Lung (tissue), 12 donors: ENCODE results near the gene CCNC. TPM values are rescaled to one million over a fixed set of nuclear protein-coding genes. Genes with fewer than 3 reads are reported as not detected.

Source experiments
- ATAC-seq: fragments of 200-7000 bp; cut with Tn5 transposase; one replicate; pipeline ENCODE4 v1.9.1; 2020; ENCODE audit warnings: moderate number of reproducible peaks; ENCODE audit not compliant: insufficient read depth, low FRiP score
- DNase-seq, 3 donors: peaks; one replicate each; pipeline ENCODE4 v3.0.0-alpha.2; 2013 to 2017
- H3K27ac ChIP-seq, 2 donors: one replicate each; pipeline ENCODE4 v1.5.1; 2013; ENCODE audit warnings: mild to moderate bottlenecking in 2 of 2, moderate library complexity in 2 of 2, control low read depth in 1 of 2, inconsistent platforms in 1 of 2, low read depth in 1 of 2, low read length in 1 of 2
- H3K27me3 ChIP-seq, 3 donors: one replicate each; pipeline ENCODE4 v1.5.1; 2013; ENCODE audit warnings: low read length in 2 of 3; ENCODE audit not compliant: control insufficient read depth in 3 of 3, insufficient read depth in 3 of 3
- H3K36me3 ChIP-seq, 4 donors: one replicate each; pipeline ENCODE4 v1.5.1; 2013; ENCODE audit warnings: low read length in 4 of 4, mild to moderate bottlenecking in 1 of 4, moderate library complexity in 1 of 4; ENCODE audit not compliant: control insufficient read depth in 4 of 4, insufficient read depth in 4 of 4
- H3K4me1 ChIP-seq, 5 donors: one replicate each; pipeline ENCODE4 v1.5.1; 2013; ENCODE audit warnings: low read length in 5 of 5, mild to moderate bottlenecking in 2 of 5, moderate library complexity in 1 of 5; ENCODE audit not compliant: control insufficient read depth in 5 of 5, insufficient read depth in 5 of 5
- H3K4me3 ChIP-seq: one replicate; pipeline ENCODE4 v1.5.1; 2013; ENCODE audit warnings: mild to moderate bottlenecking, control low read depth, moderate library complexity
- H3K9ac ChIP-seq, 2 donors: one replicate each; pipeline ENCODE4 v1.5.1; 2013; ENCODE audit warnings: low read length in 2 of 2, control low read depth in 1 of 2; ENCODE audit not compliant: insufficient read depth in 1 of 2
- H3K9me3 ChIP-seq, 4 donors: one replicate each; pipeline ENCODE4 v1.5.1; 2013; ENCODE audit warnings: low read length in 3 of 4, mild to moderate bottlenecking in 1 of 4, moderate library complexity in 1 of 4; ENCODE audit not compliant: control insufficient read depth in 4 of 4, insufficient read depth in 3 of 4
- WGBS, 2 donors: extraction: QIAGEN DNeasy Blood & Tissue Kit; methylation state at CpG; one replicate each; pipeline ENCODE4 v1.1.7; 2013; 5-methylcytosine and 5-hydroxymethylcytosine counted together
- polyA plus RNA-seq, 2 donors: library from polyadenylated mRNA; stranded (reverse); fragments of 200-250 nt; gene quantifications; one replicate each; pipeline ENCODE4 v1.2.1, GENCODE V29; 2013
- total RNA-seq, 2 donors: library from RNA; depleted of rRNA in 1 of 2; stranded (reverse); fragments of >200 nt in 1 of 2; gene quantifications; one replicate each; pipeline ENCODE4 v1.2.1, GENCODE V29; 2014 to 2021
- TF ChIP-seq, protein P1 (sequence below): IDR thresholded peaks from 2 replicates; pipeline ENCODE4 v1.5.1; 2012; ENCODE audit warnings: mild to moderate bottlenecking; ENCODE audit errors: control extremely low read depth, extremely low read depth
- donor health status: control.
- donor health status: control.
- donor health status: Bipolar disorder and iron deficiency.
- donor health status: healthy.
- donor health status: DM: yes; HTN: yes; CAD: no.

The CCNC gene
- total and polyA plus RNA-seq, 4 donors: 26.7 to 68.0 (median 38.2) TPM

DNA sequence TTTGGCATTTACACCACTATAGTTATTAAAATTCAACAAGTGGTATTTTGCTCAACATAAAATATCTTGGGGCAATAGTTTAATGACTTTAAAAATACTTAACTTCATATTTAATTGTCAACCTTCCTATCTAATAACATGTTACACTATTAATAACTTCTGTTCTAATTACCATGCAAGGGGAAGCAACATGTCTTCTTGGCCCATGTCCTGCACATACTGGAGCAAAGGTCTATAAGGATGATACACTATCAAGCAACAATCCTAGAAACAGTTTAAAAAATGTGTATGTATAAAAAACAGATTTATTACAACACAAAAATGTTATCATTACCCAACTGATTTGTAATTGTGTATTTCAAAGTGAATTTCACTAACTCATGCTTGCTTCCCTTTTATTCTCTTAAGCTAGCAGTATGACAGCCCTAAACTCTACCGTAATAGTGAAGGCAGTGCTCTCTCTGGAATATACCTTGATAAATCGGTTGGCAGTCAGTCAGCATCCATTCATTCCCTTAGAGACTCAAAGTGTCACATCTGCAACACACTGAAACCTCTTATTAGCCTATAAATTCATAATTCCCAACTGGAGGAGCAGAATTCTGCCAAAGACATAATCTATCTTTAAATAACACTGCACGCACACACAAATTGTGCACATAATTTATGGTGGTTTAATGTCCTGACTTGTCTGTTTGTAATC lies 18.3 kb downstream of the CCNC start:
- Histone ChIP-seq H3K9me3 (no peaks in the 10 kb centered on the region), H3K27me3 (no peaks in the 10 kb centered on the region), H3K9ac (no peak overlapping the region), H3K36me3 (peaks cover 5 to 29% (median 8%) of the 10 kb centered on the region in 4 donors), H3K27ac (no peak overlapping the region), H3K4me3 (no peak overlapping the region), H3K4me1 (no peaks in the 10 kb centered on the region)
- TF ChIP-seq, protein P1, sequence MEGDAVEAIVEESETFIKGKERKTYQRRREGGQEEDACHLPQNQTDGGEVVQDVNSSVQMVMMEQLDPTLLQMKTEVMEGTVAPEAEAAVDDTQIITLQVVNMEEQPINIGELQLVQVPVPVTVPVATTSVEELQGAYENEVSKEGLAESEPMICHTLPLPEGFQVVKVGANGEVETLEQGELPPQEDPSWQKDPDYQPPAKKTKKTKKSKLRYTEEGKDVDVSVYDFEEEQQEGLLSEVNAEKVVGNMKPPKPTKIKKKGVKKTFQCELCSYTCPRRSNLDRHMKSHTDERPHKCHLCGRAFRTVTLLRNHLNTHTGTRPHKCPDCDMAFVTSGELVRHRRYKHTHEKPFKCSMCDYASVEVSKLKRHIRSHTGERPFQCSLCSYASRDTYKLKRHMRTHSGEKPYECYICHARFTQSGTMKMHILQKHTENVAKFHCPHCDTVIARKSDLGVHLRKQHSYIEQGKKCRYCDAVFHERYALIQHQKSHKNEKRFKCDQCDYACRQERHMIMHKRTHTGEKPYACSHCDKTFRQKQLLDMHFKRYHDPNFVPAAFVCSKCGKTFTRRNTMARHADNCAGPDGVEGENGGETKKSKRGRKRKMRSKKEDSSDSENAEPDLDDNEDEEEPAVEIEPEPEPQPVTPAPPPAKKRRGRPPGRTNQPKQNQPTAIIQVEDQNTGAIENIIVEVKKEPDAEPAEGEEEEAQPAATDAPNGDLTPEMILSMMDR: no peak
- no peak for DNase-seq
- no peak for ATAC-seq
- WGBS, 2 donors: 90 to 97% methylated on average over 3 of the region's 3 CpGs

DNA sequence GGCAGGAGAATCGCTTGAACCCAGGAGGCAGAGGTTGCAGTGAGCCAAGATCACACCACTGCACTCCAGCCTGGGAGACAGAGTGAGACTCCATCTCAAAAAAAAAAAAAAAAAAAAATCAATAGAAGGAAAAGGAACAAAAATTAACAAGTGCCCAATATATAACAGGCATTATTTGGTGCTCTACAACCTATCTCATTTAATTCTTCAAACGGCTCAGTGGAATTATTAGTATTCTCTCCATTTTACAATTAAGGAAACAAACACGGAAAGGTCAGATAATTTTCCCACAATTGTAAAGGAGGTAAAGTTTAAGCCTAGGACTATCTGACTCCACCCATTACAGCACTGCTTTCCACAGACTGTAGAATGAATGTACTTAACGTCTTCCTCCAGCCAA lies 19.8 kb downstream of the CCNC start:
- ATAC-seq: no peak
- Histone ChIP-seq H3K27ac (no peak overlapping the region), H3K36me3 (peaks cover 6 to 29% (median 8%) of the 10 kb centered on the region in 4 donors)

DNA sequence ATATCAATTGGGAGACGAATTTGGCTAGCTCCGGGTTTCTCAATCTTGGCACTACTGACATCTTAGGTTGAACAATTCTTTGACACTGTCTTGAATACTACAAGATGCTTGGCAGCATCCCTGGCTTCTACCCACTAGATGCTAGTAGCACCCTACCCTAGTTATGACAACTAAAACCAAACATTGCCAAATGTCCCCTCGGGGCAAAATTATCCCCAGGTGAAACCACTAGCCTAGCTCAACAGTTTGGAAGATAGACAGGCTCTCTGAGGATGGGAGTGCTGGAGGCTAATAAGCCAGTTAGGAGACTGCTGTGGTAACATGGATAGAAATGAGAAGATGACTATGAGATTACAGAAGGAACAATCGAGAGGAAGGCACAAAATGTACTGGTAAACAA lies 20.9 kb downstream of the CCNC start:
- ATAC-seq (no peak), DNase-seq (no peak)
- no peaks in the 10 kb centered on the region for H3K9me3 ChIP-seq
- no peak overlapping the region for H3K9ac ChIP-seq
- TF ChIP-seq, protein P1: no peak
- H3K4me1 ChIP-seq: no peaks in the 10 kb centered on the region
- H3K36me3 ChIP-seq: peaks cover 6 to 29% (median 8%) of the 10 kb centered on the region in 4 donors
- H3K4me3 ChIP-seq: no peak overlapping the region
- WGBS, 2 donors: 87 to 88% methylated on average over 4 of the region's 4 CpGs
- H3K27me3 ChIP-seq: no peaks in the 10 kb centered on the region
- no peak overlapping the region for H3K27ac ChIP-seq

More for the DNA sequence above, 19.8 kb downstream of the CCNC start:
- DNase-seq: no peak
- no peaks in the 10 kb centered on the region for H3K27me3 ChIP-seq
- 96 to 97% methylated on average over 4 of the region's 4 CpGs for WGBS, 2 donors
- TF ChIP-seq, protein P1: no peak
- no peak overlapping the region for H3K9ac ChIP-seq
- H3K9me3 ChIP-seq: no peaks in the 10 kb centered on the region
- H3K4me3 ChIP-seq: no peak overlapping the region
- H3K4me1 ChIP-seq: no peaks in the 10 kb centered on the region
